WERI-Rb-1 (cell line): ENCODE data around the gene NPDC1.

Experiments
- DNase-seq: peaks from one replicate; pipeline ENCODE4 v3.0.0-alpha.2; 2020
- H3K27ac ChIP-seq: fragments of 250-450 bp; sonication (Bioruptor Pico); 2 replicates; pipeline ENCODE4 v1.5.1; 2020; ENCODE audit warnings: mild to moderate bottlenecking, moderate library complexity
- H3K27me3 ChIP-seq: fragments of 250-450 bp; sonication (Bioruptor Pico); 2 replicates; pipeline ENCODE4 v1.5.1; 2021; ENCODE audit warnings: mild to moderate bottlenecking, low read depth, moderate library complexity; ENCODE audit not compliant: insufficient read depth, severe bottlenecking
- H3K36me3 ChIP-seq: fragments of 250-450 bp; sonication (Bioruptor Pico); 2 replicates; pipeline ENCODE4 v1.5.1; 2020; ENCODE audit warnings: mild to moderate bottlenecking, moderate library complexity
- H3K4me3 ChIP-seq: 2 replicates; pipeline ENCODE4 v1.5.1; 2011; ENCODE audit warnings: low read depth, mild to moderate bottlenecking, control low read depth, low read length
- H3K9me3 ChIP-seq: fragments of 250-450 bp; sonication (Bioruptor Pico); 2 replicates; pipeline ENCODE4 v1.5.1; 2021; ENCODE audit warnings: mild to moderate bottlenecking, moderate library complexity; ENCODE audit not compliant: severe bottlenecking
- TF ChIP-seq, protein P1 (sequence below): IDR thresholded peaks from 2 replicates; pipeline ENCODE4 v1.5.1; 2011; ENCODE audit warnings: low read depth, mild to moderate bottlenecking, control low read depth, inconsistent platforms, low read length

The NPDC1 gene

DNA sequence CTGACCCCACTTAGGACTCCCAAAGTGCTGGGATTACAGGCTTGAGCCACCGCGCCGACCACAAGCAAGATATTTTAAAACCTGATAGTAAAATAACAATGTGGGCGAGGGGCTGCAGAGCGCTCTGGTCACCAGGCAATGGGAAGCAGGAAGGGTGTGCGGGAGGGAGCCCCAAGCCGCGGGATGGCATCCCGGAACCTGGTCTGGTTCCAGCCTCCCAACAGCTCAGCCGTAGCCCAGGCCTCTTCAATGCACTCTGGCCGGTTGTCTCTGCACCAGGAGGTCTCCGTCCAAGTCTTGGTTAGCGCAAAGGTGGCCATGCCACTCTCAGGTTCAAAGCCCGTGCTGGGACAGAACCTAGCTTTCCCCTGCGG is 30.6 kb upstream of the NPDC1 start:
- Histone ChIP-seq H3K27me3 (no peaks in the 10 kb centered on the region), H3K27ac (peak overlapping the region; percentile 92), H3K4me3 (peak overlapping the region; percentile 74), H3K36me3 (peaks cover 29% of the 10 kb centered on the region), H3K9me3 (no peaks in the 10 kb centered on the region)
- TF ChIP-seq, protein P1, sequence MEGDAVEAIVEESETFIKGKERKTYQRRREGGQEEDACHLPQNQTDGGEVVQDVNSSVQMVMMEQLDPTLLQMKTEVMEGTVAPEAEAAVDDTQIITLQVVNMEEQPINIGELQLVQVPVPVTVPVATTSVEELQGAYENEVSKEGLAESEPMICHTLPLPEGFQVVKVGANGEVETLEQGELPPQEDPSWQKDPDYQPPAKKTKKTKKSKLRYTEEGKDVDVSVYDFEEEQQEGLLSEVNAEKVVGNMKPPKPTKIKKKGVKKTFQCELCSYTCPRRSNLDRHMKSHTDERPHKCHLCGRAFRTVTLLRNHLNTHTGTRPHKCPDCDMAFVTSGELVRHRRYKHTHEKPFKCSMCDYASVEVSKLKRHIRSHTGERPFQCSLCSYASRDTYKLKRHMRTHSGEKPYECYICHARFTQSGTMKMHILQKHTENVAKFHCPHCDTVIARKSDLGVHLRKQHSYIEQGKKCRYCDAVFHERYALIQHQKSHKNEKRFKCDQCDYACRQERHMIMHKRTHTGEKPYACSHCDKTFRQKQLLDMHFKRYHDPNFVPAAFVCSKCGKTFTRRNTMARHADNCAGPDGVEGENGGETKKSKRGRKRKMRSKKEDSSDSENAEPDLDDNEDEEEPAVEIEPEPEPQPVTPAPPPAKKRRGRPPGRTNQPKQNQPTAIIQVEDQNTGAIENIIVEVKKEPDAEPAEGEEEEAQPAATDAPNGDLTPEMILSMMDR, result no peak
- DNase-seq, result no peak

DNA sequence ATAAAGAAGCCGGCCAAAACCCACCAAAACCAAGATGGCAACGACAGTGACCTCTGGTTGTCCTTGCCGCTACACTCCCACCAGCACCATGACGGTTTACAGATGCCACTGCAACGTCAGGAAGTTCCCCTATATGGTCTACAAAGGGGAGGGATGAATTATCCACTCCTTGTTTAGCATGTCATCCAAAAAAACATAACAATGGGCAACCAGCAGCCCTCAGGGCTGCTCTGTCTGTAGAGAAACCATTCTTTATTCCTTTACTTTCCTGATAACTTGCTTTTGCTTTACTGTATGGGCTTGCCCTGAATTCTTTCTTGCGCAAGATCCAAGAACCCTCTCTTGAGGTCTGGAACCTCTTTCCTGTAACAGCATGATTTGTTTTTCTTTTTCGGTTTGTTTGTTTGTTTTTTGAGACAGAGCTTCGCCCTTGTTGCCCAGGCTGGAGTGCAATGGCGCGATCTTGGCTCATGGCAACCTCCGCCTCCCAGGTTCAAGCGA is 29.3 kb upstream of the NPDC1 start:
- Histone ChIP-seq H3K9me3 (no peaks in the 10 kb centered on the region), H3K27ac (no peak overlapping the region), H3K27me3 (no peaks in the 10 kb centered on the region), H3K4me3 (no peak overlapping the region), H3K36me3 (peaks cover 18% of the 10 kb centered on the region)
- no peak for DNase-seq
- TF ChIP-seq, protein P1, result no peak

DNA sequence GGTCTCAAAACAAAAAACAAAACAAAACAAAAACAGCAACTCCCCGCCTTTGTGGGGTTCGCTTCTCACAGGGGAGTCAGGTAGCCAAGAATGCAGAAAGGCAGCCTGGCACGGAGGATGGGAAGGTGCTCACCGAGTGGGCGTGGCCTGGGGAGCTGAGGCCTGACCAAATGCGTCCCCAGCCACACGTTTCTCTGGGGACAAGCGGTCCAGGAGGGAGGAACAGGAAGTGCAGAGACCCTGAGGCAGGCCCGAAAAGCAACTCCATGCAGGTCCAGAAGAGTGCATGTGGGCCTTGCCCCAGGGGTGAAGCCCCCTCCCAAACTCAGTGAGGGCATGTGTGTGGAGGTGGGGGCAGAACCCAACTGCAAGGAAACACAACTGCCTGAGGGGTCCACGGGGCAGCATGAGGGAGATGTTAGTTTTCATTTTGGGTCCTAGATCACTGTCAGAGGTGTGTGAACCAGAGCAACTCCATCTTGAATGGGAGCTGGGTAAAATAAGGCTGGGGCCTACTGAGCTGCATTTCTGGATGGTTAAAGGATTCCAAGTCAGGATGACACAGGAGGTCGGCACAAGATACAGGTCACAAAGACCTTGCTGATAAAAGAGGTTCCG is 28.8 kb upstream of the NPDC1 start:
- TF ChIP-seq, protein P1, result no peak
- DNase-seq, result no peak

DNA sequence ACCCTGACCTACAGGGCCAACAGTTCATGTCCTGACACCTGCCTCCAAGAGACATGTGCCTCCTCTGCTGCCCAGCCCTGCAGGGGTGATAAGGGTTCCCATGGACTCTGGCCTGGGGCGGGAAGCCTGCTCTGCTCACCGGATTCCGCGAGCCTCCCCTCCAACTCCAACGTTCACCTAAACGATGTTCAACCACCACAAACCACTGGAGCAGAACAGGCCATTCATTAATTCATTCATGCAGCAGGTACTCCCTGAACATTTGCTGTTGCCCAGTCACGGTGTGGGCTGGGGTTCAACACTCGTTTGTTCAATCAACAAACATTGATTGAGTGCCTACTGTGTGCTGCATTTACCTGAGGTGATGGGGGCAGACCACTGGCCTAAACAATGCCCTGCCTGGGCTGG is 28.0 kb upstream of the NPDC1 start:
- Histone ChIP-seq H3K9me3 (no peaks in the 10 kb centered on the region), H3K36me3 (peaks cover 6% of the 10 kb centered on the region), H3K27me3 (no peaks in the 10 kb centered on the region), H3K27ac (no peak overlapping the region), H3K4me3 (no peak overlapping the region)
- TF ChIP-seq, protein P1, result no peak
- DNase-seq, result no peak

More for the DNA sequence above, 28.8 kb upstream of the NPDC1 start:
- H3K27ac ChIP-seq, result no peak overlapping the region
- peaks cover 13% of the 10 kb centered on the region for H3K36me3 ChIP-seq
- no peaks in the 10 kb centered on the region for H3K9me3 ChIP-seq
- H3K4me3 ChIP-seq, result no peak overlapping the region
- no peaks in the 10 kb centered on the region for H3K27me3 ChIP-seq

DNA sequence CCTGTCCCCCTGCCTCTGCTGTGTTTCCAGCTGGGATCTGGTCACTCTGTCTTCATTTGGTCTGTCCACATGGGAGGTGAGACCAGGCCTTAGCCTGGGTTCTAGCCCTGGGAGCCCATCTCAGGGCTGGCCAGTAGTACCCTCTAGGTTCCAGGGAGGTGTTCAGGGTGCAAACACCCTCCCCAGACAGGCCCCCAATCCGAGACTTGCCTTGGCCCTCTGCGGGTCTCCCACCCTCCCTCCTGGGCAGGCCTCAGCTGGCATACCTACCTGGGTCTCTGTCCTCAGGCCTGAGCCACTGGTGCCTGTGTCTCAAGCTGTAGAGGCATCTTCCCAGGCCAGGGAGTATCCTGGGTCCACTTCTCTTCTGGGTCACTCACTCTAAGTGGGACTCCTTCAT is 25.3 kb upstream of the NPDC1 start:
- TF ChIP-seq, protein P1, result no peak
- Histone ChIP-seq H3K27me3 (no peaks in the 10 kb centered on the region), H3K4me3 (peak overlapping the region; percentile 62), H3K27ac (peak overlapping the region; percentile 92), H3K9me3 (no peaks in the 10 kb centered on the region), H3K36me3 (peaks cover 15% of the 10 kb centered on the region)
- no peak for DNase-seq

DNA sequence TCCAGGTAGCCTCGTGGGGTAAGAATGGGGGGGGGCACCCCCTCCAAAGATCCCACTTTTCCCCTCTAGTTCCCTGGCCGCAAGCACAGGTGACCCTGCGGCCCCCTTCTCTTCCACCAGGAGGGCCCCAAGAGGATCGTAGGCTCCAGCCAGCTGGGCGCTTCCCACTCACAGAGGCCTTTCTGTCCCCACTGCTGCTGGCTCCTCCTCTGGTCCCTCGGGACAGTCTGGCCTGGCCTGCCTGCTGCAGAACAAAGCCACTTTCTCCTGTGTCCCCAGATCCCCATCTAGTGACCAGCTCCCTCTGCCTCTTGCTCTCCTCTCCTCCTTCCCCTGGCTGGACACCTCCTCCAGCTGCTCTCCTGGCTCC is 24.9 kb upstream of the NPDC1 start:
- no peaks in the 10 kb centered on the region for H3K27me3 ChIP-seq
- H3K27ac ChIP-seq, result peak overlapping the region; percentile 92
- H3K4me3 ChIP-seq, result peak overlapping the region; percentile 62
- TF ChIP-seq, protein P1, result 0 out of 2 replicates have a peak, but pooled peaks have one; percentile 11
- H3K36me3 ChIP-seq, result peaks cover 19% of the 10 kb centered on the region
- H3K9me3 ChIP-seq, result no peaks in the 10 kb centered on the region
- peak; percentile 73 for DNase-seq
